Fibroblast of the aortic adventitia (primary cell): ENCODE results near the gene PROCA1. TPM values are rescaled to one million over a fixed set of nuclear protein-coding genes. Genes with fewer than 3 reads are reported as not detected.

Experiments
- DNase-seq: peaks from one replicate; pipeline ENCODE4 v3.0.0-alpha.2; 2010; ENCODE audit warnings: low read depth
- H3K4me3 ChIP-seq: 2 replicates; pipeline ENCODE4 v1.5.1; 2011; ENCODE audit warnings: low read depth, mild to moderate bottlenecking, control low read depth, low read length, moderate library complexity
- CTCF ChIP-seq: IDR thresholded peaks from 2 replicates; pipeline ENCODE4 v1.5.1; 2011; ENCODE audit warnings: mild to moderate bottlenecking, low read length, control low read depth, inconsistent platforms; ENCODE audit not compliant: insufficient read depth
- total RNA-seq: library from RNA; depleted of rRNA; stranded (reverse); fragments of >200 nt; gene quantifications from 2 replicates; pipeline ENCODE4 v1.2.3, GENCODE V29; 2012; ENCODE audit warnings: low replicate concordance

PROCA1 gene
- total RNA-seq, 1 donor, result 1.5 TPM

- H3K4me3 ChIP-seq, result no peak overlapping the region
- no peak for DNase-seq
- TF ChIP-seq CTCF, result no peak
Observed at GRCh38 chr17:28675980-28676379, 35.7 kb downstream of the PROCA1 start.

GRCh38 chr17:28675490-28675889 is 36.2 kb downstream of the PROCA1 start:
- no peak for DNase-seq
- no peak overlapping the region for H3K4me3 ChIP-seq
- no peak for TF ChIP-seq CTCF

- H3K4me3 ChIP-seq, result no peak overlapping the region
- no peak for DNase-seq
- no peak for TF ChIP-seq CTCF
Observed at GRCh38 chr17:28669918-28670317, 41.8 kb downstream of the PROCA1 start.

GRCh38 chr17:28667870-28668269 is 43.8 kb downstream of the PROCA1 start:
- no peak for DNase-seq
- no peak overlapping the region for H3K4me3 ChIP-seq
- TF ChIP-seq CTCF, result no peak

- H3K4me3 ChIP-seq, result no peak overlapping the region
- no peak for TF ChIP-seq CTCF
- DNase-seq, result no peak
Observed at GRCh38 chr17:28665994-28666393, 45.7 kb downstream of the PROCA1 start.

GRCh38 chr17:28663723-28664122 is 48.0 kb downstream of the PROCA1 start:
- no peak for DNase-seq
- TF ChIP-seq CTCF, result no peak
- H3K4me3 ChIP-seq, result peak overlapping the region; percentile 97

- DNase-seq, result no peak
- H3K4me3 ChIP-seq, result peak overlapping the region; percentile 97
- no peak for TF ChIP-seq CTCF
Observed at GRCh38 chr17:28662527-28662829, 49.2 kb downstream of the PROCA1 start.
